Cerebellar cortex (tissue), 1 donor: ENCODE data around the gene LONRF3.

Source experiments
- DNase-seq: peaks from one replicate; pipeline ENCODE4 v3.0.0-alpha.2; 2015; ENCODE audit warnings: low spot score

Gene LONRF3

GRCh38 chrX:118974088-118974907 lies at the start of gene LONRF3:
Gene LONRF3 (plus strand): TSS chrX:118974618. CDS start chrX:118974781, 163 bp downstream.
- peak; percentile 79 for DNase-seq

- DNase-seq: no peak
Measured at GRCh38 chrX:118928151-118928550, 46.3 kb upstream of the LONRF3 start.

GRCh38 chrX:118935352-118935751 lies 39.1 kb upstream of the LONRF3 start:
- no peak for DNase-seq

GRCh38 chrX:118941147-118941546 lies 33.3 kb upstream of the LONRF3 start:
- no peak for DNase-seq

GRCh38 chrX:118943102-118943501 lies 31.3 kb upstream of the LONRF3 start:
- no peak for DNase-seq

GRCh38 chrX:118945921-118946320 lies 28.5 kb upstream of the LONRF3 start:
- DNase-seq: peak; percentile 64

- no peak for DNase-seq
Measured at GRCh38 chrX:118948270-118948669, 26.1 kb upstream of the LONRF3 start.

- DNase-seq: no peak
Measured at GRCh38 chrX:118961866-118962560, 12.4 kb upstream of the LONRF3 start.

- DNase-seq: no peak
Measured at GRCh38 chrX:118963159-118963558, 11.3 kb upstream of the LONRF3 start.

GRCh38 chrX:118964252-118964651 lies 10.2 kb upstream of the LONRF3 start:
- no peak for DNase-seq

GRCh38 chrX:118965395-118965794 lies 9.0 kb upstream of the LONRF3 start:
- no peak for DNase-seq

GRCh38 chrX:118968031-118968430 lies 6.4 kb upstream of the LONRF3 start:
- peak; percentile 48 for DNase-seq

GRCh38 chrX:118971552-118971951 lies 2.9 kb upstream of the LONRF3 start:
- no peak for DNase-seq

GRCh38 chrX:118973389-118974087 lies 880 bp upstream of the LONRF3 start:
- DNase-seq: no peak

- DNase-seq: peak; percentile 17
Measured at GRCh38 chrX:118974908-118975671, 672 bp downstream of the LONRF3 start.

- peak; percentile 14 for DNase-seq
Measured at GRCh38 chrX:118975831-118976598, 1.6 kb downstream of the LONRF3 start.

- DNase-seq: peak; percentile 21
Measured at GRCh38 chrX:118976599-118977340, 2.4 kb downstream of the LONRF3 start.

- no peak for DNase-seq
Measured at GRCh38 chrX:118977424-118977823, 3.0 kb downstream of the LONRF3 start.

GRCh38 chrX:118978451-118978850 lies 4.0 kb downstream of the LONRF3 start:
- no peak for DNase-seq

GRCh38 chrX:118980761-118981160 lies 6.3 kb downstream of the LONRF3 start:
- no peak for DNase-seq
